WTC11 (cell line): ENCODE data around the gene LINC01488. TPM values are rescaled to one million over a fixed set of nuclear protein-coding genes. Genes with fewer than 3 reads are reported as not detected.

Experiments
- ATAC-seq: fragments of 200-7000 bp; cut with Tn5 transposase; 2 replicates; pipeline ENCODE4 v1.10.0; 2021; ENCODE audit warnings: mild to moderate bottlenecking, moderate library complexity
- CTCF ChIA-PET: fragments of 300-600 bp; sonication (Branson Sonifier 250); formaldehyde crosslinking; loops from one replicate; lab custom pipeline; 2021; ENCODE audit warnings: antibody characterized with exemption; lab: Charles Lee
- POLR2A ChIA-PET: fragments of 350-600 bp; sonication (Branson Sonifier 250); formaldehyde crosslinking; loops from one replicate; lab custom pipeline; 2021; ENCODE audit warnings: antibody characterized with exemption; lab: Charles Lee
- DNase-seq: peaks from one replicate; pipeline ENCODE4 v3.0.0; 2021; ENCODE audit warnings: low spot score
- H3K27ac Mint-ChIP-seq: 2 replicates; pipeline ENCODE4 v1.8.0; 2021; ENCODE audit warnings: mixed read lengths
- H3K27me3 Mint-ChIP-seq: 2 replicates; pipeline ENCODE4 v1.8.0; 2021; ENCODE audit warnings: low read depth, mild to moderate bottlenecking, moderate library complexity, mixed read lengths
- H3K36me3 Mint-ChIP-seq: 2 replicates; pipeline ENCODE4 v1.8.0; 2021; ENCODE audit warnings: mixed read lengths
- H3K4me1 Mint-ChIP-seq: 2 replicates; pipeline ENCODE4 v1.8.0; 2022; ENCODE audit warnings: mixed read lengths
- H3K4me3 Mint-ChIP-seq: 2 replicates; pipeline ENCODE4 v1.8.0; 2021; ENCODE audit warnings: mild to moderate bottlenecking, moderate library complexity, mixed read lengths
- H3K9me3 Mint-ChIP-seq: 2 replicates; pipeline ENCODE4 v1.8.0; 2021; ENCODE audit warnings: mixed read lengths
- ATF1 ChIP-seq: sonication (generic); formaldehyde crosslinking; IDR thresholded peaks from 2 replicates; pipeline ENCODE4 v1.8.1; 2023; ENCODE audit warnings: mild to moderate bottlenecking, moderate library complexity, missing genetic modification reagents
- E2F4 ChIP-seq: sonication (generic); formaldehyde crosslinking; IDR thresholded peaks from 2 replicates; pipeline ENCODE4 v1.8.1; 2022; ENCODE audit warnings: low read depth, mild to moderate bottlenecking, moderate library complexity, missing genetic modification reagents, borderline replicate concordance
- EMX1 ChIP-seq: fragments of 250-450 bp; sonication (Bioruptor Pico); IDR thresholded peaks from 2 replicates; pipeline ENCODE4 v1.8.0; 2021; ENCODE audit warnings: mild to moderate bottlenecking
- ERG ChIP-seq: fragments of 250-450 bp; sonication (Bioruptor Pico); IDR thresholded peaks from 2 replicates; pipeline ENCODE4 v1.8.0; 2021; ENCODE audit warnings: mild to moderate bottlenecking
- ETV6 ChIP-seq: sonication (generic); formaldehyde crosslinking; IDR thresholded peaks from 2 replicates; pipeline ENCODE4 v1.8.1; 2022; ENCODE audit warnings: mild to moderate bottlenecking, missing genetic modification reagents
- FOXK1 ChIP-seq: sonication (generic); formaldehyde crosslinking; IDR thresholded peaks from 2 replicates; pipeline ENCODE4 v1.8.0; 2022; ENCODE audit warnings: mild to moderate bottlenecking, moderate library complexity, missing genetic modification reagents
- HMGA2 ChIP-seq: fragments of 250-450 bp; sonication (Bioruptor Pico); IDR thresholded peaks from 2 replicates; pipeline ENCODE4 v1.4.0; 2021; ENCODE audit warnings: mild to moderate bottlenecking, moderate library complexity
- IRF2 ChIP-seq: sonication (generic); formaldehyde crosslinking; IDR thresholded peaks from 2 replicates; pipeline ENCODE4 v1.8.0; 2022; ENCODE audit warnings: low read depth, missing genetic modification reagents, borderline replicate concordance
- NFYB ChIP-seq: sonication (generic); formaldehyde crosslinking; conservative IDR thresholded peaks from 2 replicates; pipeline ENCODE4 v1.8.0; 2022; ENCODE audit warnings: low read depth, missing genetic modification reagents
- PREB ChIP-seq: sonication (generic); formaldehyde crosslinking; IDR thresholded peaks from 2 replicates; pipeline ENCODE4 v1.8.1; 2022; ENCODE audit warnings: mild to moderate bottlenecking, missing genetic modification reagents, moderate library complexity, borderline replicate concordance
- RORB ChIP-seq: fragments of 250-450 bp; sonication (Bioruptor Pico); IDR thresholded peaks from 2 replicates; pipeline ENCODE4 v1.9.0; 2021; ENCODE audit warnings: mild to moderate bottlenecking
- TCF7 ChIP-seq: sonication (generic); formaldehyde crosslinking; IDR thresholded peaks from 2 replicates; pipeline ENCODE4 v1.8.0; 2022; ENCODE audit warnings: mild to moderate bottlenecking, low read depth, missing genetic modification reagents, moderate library complexity
- TP53 ChIP-seq: sonication (generic); formaldehyde crosslinking; IDR thresholded peaks from 2 replicates; pipeline ENCODE4 v1.8.1; 2023; ENCODE audit warnings: mild to moderate bottlenecking, missing genetic modification reagents
- ZMAT4 ChIP-seq: fragments of 250-450 bp; sonication (Bioruptor Pico); IDR thresholded peaks from 2 replicates; pipeline ENCODE4 v1.9.0; 2021; ENCODE audit warnings: mild to moderate bottlenecking
- ZNF138 ChIP-seq: sonication (generic); formaldehyde crosslinking; conservative IDR thresholded peaks from 2 replicates; pipeline ENCODE4 v1.8.1; 2022; ENCODE audit warnings: mild to moderate bottlenecking, moderate library complexity, missing genetic modification reagents
- ZNF219 ChIP-seq: sonication (generic); formaldehyde crosslinking; IDR thresholded peaks from 2 replicates; pipeline ENCODE4 v1.8.0; 2023; ENCODE audit warnings: missing genetic modification reagents, mild to moderate bottlenecking, borderline replicate concordance
- ZNF281 ChIP-seq: sonication (generic); formaldehyde crosslinking; IDR thresholded peaks from 2 replicates; pipeline ENCODE4 v1.8.0; 2023; ENCODE audit warnings: mild to moderate bottlenecking, missing genetic modification reagents
- ZNF512 ChIP-seq: sonication (generic); formaldehyde crosslinking; IDR thresholded peaks from 2 replicates; pipeline ENCODE4 v1.8.1; 2022; ENCODE audit warnings: missing genetic modification reagents, borderline replicate concordance
- total RNA-seq: library from RNA; stranded (reverse); gene quantifications from 3 replicates; pipeline ENCODE4 v1.2.3, GENCODE V29; 2021
- TF ChIP-seq, protein P1 (sequence below): sonication (generic); formaldehyde crosslinking; IDR thresholded peaks from 2 replicates; pipeline ENCODE4 v1.8.0; 2022; ENCODE audit warnings: mild to moderate bottlenecking, missing genetic modification reagents
- TF ChIP-seq, protein P2 (sequence below): fragments of 250-450 bp; sonication (Bioruptor Pico); IDR thresholded peaks from 2 replicates; pipeline ENCODE4 v1.9.0; 2021; ENCODE audit warnings: moderate library complexity, mild to moderate bottlenecking, inconsistent platforms, borderline replicate concordance

Gene LINC01488
- total RNA-seq, 1 experiment from 2014 or later = not detected

DNA sequence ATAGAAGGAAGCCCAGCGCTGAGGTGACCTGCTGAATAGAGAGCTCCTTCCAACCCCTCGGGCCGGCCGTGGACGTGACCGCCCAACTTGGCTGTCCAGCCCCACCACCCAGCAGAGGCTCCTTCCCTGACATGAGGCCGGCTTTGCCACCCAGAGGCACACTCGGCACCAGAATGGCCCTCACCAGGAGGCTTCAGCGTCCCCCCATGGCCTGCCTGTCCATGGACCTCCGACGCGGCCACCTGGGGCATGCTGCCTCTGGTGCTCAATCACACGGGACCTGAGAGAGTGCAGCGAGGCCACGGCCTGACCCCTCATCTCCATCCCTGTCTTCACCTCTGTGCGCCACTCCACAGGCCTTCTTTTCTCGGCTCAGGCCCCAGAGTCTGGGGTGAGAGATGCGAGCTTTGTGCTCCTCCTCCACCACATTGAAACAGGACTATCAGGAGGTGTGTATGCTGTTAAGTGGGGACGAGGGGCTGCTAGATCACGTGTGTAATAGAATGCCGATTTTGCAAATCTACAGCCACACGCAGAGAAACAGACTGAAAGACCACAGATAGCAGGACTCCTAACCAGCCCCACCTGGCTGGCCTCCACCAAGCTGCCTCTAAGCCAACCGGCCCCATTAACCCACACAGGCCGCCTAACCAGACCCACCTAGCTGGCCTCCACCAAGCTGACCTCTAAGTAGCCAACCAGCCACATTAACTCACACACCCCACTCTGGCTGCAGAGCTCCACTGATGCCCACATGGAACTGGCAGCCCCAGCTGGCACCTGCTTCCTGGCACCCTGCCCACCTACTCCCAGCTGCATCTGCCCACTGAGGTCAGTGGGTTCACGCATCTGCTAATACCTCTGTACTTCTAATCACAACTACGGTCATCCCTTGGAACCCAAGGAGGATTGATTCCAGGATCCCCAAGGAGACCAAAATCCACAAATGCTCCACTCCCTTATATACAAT, 20.7 kb downstream of the LINC01488 start:
- CTCF ChIA-PET = no interaction called here
- DNase-seq (no peak), ATAC-seq (no peak)
- Mint-ChIP-seq H3K4me1 (no peaks in the 10 kb centered on the region), H3K27me3 (no peaks in the 10 kb centered on the region), H3K4me3 (no peak overlapping the region), H3K27ac (no peak overlapping the region), H3K9me3 (peaks cover 15% of the 10 kb centered on the region), H3K36me3 (no peaks in the 10 kb centered on the region)
- TF ChIP-seq ZNF138 (CRISPR knock-in tag) (no peak), RORB (CRISPR knock-in tag) (no peak), ZMAT4 (no peak), IRF2 (CRISPR knock-in tag) (no peak), NFYB (CRISPR knock-in tag) (no peak), TCF7 (CRISPR knock-in tag) (no peak), ZNF219 (CRISPR knock-in tag) (no peak), EMX1 (CRISPR knock-in tag) (no peak), HMGA2 (no peak), ATF1 (CRISPR knock-in tag) (no peak), ETV6 (no peak), E2F4 (CRISPR knock-in tag) (no peak), ERG (no peak), FOXK1 (CRISPR knock-in tag) (no peak), ZNF281 (CRISPR knock-in tag) (no peak), PREB (CRISPR knock-in tag) (no peak)
- TF ChIP-seq, protein P1, sequence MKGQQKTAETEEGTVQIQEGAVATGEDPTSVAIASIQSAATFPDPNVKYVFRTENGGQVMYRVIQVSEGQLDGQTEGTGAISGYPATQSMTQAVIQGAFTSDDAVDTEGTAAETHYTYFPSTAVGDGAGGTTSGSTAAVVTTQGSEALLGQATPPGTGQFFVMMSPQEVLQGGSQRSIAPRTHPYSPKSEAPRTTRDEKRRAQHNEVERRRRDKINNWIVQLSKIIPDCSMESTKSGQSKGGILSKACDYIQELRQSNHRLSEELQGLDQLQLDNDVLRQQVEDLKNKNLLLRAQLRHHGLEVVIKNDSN (CRISPR knock-in tag) = no peak
- POLR2A ChIA-PET = no interaction called here

- H3K4me3 Mint-ChIP-seq = no peak overlapping the region
- no peak overlapping the region for H3K27ac Mint-ChIP-seq
- CTCF ChIA-PET = no interaction called here
These were observed 22.7 kb downstream of the LINC01488 start for GRCh38 chr11:69504127-69504526.

More at GRCh38 chr11:69504127-69504526, 22.7 kb downstream of the LINC01488 start:
- POLR2A ChIA-PET = no interaction called here
- Mint-ChIP-seq H3K27me3 (no peaks in the 10 kb centered on the region), H3K9me3 (peaks cover 26% of the 10 kb centered on the region), H3K4me1 (no peaks in the 10 kb centered on the region), H3K36me3 (no peaks in the 10 kb centered on the region)
- TF ChIP-seq ZNF512 (CRISPR knock-in tag) (no peak), TP53 (no peak)
- TF ChIP-seq, protein P2, sequence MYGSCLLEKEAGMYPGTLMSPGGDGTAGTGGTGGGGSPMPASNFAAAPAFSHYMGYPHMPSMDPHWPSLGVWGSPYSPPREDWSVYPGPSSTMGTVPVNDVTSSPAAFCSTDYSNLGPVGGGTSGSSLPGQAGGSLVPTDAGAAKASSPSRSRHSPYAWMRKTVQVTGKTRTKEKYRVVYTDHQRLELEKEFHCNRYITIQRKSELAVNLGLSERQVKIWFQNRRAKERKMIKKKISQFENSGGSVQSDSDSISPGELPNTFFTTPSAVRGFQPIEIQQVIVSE (CRISPR knock-in tag) = no peak
- ATAC-seq (no peak), DNase-seq (no peak)
